Activated naive CD4-positive, alpha-beta T cell treated with Interleukin-2 at 50 U/mL for 16 hours (primary cell): ENCODE measurements around the gene HARS1.
"Not testable (repeated sequence)": the region's sequence is repeated elsewhere in the genome, so short reads cannot be mapped to it uniquely, and the experiment has no call there.

Experiments
- DNase-seq: peaks from one replicate; pipeline ENCODE4 v3.0.0-alpha.2; 2020

HARS1 gene, protein sequence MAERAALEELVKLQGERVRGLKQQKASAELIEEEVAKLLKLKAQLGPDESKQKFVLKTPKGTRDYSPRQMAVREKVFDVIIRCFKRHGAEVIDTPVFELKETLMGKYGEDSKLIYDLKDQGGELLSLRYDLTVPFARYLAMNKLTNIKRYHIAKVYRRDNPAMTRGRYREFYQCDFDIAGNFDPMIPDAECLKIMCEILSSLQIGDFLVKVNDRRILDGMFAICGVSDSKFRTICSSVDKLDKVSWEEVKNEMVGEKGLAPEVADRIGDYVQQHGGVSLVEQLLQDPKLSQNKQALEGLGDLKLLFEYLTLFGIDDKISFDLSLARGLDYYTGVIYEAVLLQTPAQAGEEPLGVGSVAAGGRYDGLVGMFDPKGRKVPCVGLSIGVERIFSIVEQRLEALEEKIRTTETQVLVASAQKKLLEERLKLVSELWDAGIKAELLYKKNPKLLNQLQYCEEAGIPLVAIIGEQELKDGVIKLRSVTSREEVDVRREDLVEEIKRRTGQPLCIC

DNA sequence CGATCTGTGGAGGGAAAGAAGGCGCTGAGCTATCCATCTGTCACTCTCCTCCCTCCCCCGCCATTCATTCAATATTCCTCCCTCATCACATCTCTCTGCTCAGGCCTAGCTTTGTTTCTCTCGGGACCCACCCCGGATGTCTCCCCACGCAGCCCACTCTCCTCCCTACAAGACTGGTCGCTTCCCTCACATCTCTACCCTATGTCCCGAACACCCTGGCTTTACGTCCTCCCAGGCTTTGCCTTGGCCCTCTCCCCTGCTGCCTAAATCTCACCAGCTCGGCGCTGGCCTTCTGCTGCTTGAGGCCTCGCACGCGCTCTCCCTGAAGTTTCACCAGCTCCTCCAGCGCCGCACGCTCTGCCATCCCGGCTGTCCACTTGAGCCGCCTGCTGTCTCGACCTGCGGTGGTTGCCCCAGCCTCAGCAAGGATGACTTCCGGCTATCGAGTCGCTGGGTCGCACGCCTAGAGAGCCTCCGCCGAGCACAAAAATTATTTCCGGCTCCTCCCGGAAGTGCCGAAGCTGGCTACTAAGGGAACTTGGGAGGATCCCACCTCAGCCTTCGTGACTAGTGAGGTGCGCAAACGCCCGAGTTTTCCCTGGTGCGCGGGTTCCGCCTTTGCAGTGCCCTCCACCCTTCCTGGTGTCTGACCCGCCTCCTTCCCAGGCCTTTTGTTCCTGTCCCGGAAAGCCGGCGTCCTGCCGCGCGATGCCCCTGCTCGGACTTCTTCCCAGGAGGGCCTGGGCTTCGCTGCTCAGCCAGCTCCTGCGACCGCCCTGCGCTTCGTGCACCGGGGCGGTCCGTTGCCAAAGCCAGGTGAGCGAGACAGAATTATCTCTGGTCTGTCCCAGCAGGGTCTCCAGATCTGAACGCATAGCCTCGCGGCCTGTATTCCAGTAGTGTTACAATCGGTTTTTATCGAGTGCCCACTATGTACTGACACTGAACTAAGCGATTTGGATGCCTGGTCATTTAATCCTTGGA lies at the start of gene HARS1, which contains the start of gene HARS2:
TSS of gene HARS1 (minus strand) at position 430 of the 984 bp plus-strand sequence. CDS start at position 364, 66 bp downstream.
TSS of gene HARS2 (plus strand) at position 515 of the 984 bp plus-strand sequence. CDS start at position 709, 194 bp downstream.
- DNase-seq = peak; percentile 88

DNA sequence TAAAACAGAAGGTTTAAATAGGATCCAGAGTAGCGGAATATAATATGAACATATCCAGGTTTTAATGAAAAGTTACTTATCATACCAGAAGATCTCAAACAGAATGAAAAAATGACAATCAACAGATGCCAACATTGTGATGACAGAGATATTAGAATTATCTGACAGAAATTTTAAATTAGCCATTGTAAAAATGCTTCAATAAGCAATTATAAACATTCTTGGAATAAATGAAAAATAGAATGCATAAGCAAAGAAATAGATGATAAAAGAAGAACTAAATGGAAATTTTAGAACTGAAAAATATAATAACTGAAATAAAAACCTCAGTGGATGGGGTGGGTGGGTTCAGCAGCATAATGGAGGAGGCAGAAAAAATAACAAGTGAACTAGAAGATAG lies 46.3 kb upstream of the HARS1 start:
- no peak for DNase-seq

DNA sequence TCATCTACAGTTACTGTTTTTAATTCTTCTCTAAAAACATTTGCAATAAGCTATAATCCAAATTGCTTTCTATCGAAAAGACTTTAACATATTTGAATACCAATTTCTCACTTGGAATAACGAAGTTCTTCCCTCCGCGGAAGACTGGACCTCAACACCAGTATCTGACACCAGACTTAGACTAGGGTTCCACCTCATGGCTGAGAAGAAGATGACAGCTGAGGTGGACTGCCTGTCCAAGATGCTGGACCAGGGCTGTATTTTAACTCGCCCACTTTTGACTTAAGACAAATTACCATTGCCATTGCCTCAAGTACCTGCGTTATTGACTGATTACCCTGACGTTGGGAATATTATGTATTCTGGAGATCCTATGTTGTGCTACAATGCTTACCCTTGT lies 43.2 kb upstream of the HARS1 start:
- no peak for DNase-seq

DNA sequence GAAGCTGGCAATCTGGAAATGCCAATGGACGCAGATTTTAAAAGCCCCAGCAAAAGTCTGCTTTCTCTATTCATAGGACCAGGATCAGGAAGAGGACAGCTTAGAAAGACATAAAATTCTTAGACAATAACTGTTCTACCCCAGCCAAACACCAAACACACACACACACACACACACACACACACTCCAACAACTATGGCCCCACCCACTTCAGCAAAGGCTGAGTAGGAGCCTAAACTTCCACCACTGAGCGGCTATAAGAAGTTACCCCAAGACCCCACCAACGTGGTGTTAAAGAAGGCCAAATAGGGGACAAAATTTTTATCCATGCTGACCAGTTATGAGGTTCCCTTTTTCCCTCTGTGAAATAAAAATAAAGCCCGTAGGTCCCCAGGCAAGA lies 41.9 kb upstream of the HARS1 start:
- no peak for DNase-seq

DNA sequence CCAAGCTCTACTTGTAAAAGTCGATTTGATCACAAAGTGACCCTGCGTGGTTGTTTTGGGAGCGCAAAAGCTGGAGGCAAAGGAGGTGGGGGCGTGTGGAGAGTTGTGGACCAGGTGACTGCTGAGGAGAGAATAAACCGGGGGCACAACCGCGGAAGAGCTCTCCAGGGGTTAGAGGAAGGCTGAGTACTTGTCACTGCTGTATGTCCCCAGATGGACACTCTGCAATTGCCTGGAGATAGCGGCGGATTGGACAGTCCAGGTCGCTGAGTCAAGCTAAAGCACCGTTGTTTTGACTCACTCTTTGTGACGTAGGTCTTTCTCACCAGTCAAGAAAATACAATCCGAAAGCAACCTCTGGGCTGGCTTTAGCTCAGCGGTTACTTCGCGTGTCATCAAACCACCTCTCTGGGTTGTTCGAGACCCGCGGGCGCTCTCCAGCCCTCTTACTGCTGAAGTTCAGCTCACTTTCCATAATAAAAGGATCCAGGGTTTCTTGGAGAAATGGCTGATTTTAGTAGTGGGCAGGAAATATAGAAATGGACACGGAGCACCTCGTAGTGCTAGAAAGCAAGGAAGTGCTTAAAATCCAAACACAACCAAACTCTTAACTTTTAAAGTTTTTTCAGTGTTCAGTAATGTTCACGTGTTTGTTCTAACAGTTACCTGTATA lies 34.8 kb upstream of the HARS1 start:
- peak; percentile 80 for DNase-seq

DNA sequence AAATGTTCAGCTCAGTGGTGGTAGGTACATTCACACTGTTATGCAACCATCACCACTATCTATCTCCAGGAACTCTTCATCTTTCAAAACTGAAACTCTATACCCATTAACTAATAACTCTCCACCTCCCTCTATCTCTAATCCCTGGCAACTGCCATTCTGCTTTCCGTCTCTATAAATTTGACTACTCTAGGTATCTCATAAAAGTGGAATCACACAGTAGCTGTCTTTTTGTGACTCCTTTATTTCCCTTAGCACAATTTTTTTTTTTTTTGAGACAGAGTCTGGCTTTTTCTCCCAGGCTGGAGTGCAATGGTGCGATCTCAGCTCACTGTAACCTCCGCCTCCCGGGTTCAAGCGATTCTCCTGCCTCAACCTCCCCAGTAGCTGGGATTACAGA lies 30.2 kb upstream of the HARS1 start:
- not testable (repeated sequence) for DNase-seq

DNA sequence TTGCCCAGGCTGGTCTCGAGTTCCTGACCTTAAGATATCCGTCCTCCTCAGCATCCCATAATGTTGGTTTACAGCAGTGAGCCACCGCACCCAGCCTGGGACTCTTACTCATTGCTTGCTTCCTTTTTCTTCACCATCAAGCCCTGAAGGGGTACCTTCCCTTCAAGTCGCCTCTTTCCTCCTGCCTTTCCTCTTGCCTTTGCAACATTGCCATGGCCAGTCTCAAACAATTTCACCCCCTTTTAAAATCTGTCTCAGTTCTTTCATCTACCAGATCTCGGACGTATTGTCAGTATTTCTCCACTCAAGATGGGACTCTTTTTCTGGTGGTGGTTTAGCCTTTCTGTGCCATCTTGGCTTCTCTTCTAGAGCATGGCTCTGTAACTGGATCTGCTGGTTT lies 29.6 kb upstream of the HARS1 start:
- not testable (repeated sequence) for DNase-seq

DNA sequence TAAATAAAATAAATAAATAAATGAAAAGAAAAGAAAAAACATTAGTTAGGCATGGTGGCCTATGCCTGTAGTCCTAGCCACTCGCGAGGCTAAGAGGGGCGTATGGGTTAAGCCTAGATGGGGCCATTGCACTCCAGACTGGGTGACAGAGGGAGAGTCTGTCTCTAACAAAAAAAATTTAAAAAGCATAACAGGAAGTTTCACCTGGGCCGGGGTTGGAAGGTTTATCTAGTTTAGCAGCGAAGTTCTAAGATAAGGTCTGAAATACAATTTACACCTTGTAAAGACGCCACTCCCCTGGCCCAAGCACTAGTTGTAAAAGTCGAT lies 27.1 kb upstream of the HARS1 start:
- no peak for DNase-seq

DNA sequence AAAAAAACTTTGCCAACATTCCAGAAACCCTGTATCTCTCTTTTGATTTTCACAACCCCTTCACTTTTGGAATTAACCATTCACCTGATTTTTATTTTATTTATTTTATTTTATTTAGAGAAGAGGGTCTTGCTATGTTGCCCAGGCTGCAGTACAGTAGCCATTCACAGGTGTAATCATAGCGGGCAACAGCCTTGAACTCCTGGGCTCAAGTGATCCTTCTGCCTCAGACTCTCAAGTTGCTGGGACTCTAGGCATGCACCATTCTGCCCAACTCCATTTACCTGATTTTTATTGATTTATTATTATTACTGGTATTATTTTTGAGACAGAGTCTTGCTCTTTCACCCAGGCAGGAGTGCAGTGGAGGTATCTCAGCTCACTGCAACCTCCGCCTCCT lies 25.1 kb upstream of the HARS1 start:
- DNase-seq = not testable (repeated sequence)

DNA sequence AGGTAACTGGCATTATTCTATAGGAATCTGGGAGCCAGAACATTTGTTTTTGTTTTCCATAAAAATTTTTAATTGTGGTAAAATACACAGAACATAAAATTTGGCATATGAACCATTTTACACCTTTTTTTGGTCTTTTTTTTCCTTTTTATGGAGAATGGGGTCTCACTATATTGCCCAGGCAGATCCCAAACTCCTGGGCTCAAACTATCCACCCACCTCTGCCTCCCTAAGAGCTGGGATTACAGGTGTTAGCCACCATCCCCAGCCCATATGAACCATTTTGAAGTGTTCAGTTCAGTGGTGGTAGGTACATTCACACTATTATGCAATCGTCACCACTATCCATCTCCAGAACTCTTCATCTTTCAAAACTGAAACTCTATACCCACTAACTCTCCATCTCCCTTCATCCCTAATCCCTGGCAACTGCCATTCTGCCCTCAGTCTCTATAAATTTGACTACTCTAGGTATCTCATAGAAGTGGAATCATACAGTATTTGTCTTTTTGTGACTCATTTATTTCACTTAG lies 22.5 kb upstream of the HARS1 start:
- no peak for DNase-seq

DNA sequence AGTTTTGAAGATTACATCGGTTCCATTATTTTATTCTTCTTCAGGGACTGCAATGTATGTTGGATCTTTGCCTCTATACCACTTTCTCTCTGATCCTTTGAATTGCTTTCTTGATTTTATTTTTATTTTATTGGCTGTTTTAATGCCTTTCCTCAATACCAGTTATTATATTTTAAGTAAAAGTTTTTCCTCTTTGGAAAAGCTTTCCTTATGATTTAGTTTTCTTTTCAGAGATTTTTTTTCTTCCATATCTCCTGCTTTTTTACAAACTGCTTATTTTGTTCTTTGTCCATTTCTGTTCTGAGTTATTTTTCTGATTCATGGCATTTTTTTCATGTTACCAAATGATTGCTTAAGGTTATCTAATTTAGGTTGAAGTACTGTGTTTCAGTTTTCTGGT lies 20.6 kb upstream of the HARS1 start:
- no peak for DNase-seq

DNA sequence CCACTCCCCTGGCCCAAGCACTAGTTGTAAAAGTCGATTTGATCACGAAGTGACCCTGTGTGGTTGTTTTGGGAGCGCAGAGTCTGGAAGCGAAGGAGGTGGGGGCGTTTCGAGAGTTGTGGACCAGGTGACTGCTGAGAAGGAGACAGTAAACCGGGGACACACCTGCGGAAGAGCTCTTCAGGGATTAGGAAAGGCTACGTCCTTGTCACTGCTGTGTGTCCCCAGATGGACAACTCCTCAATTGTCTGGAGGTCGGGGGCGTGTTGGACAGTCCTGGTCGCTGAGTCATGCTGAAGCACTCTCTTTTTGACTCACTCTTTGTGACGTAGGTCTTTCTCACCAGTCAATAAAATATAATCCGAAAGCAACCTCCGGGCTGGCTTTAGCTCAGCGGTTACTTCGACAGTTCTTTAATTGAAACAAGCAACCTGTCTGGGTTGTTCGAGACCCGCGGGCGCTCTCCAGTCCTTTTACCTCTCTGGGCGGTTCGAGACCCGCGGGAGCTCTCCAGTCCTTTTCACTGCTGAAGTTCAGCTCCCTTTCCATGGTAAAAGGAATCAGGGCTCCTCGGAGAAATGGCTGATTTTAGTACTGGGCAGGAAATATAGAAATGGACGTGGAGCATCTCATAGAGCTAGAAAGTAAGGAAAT lies 19.9 kb upstream of the HARS1 start:
- peak; percentile 80 for DNase-seq

DNA sequence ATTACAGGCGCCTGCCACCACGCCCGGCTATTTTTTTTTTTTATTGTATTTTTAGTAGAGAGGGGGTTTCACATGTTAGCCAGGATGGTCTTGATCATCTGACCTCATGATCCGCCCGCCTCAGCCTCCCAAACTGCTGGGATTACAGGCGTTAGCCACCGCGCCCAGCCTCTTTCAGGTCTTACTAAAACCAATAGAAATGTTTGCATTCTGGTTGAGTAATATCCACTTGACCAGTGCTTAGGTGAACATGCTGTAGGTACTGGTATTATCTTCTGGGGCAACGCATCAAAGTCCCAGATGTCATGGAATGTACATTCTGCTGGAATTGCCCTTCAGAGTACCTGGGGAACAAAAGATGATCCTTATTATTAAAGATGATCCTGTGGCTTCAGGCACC lies 17.6 kb upstream of the HARS1 start:
- DNase-seq = not testable (repeated sequence)

DNA sequence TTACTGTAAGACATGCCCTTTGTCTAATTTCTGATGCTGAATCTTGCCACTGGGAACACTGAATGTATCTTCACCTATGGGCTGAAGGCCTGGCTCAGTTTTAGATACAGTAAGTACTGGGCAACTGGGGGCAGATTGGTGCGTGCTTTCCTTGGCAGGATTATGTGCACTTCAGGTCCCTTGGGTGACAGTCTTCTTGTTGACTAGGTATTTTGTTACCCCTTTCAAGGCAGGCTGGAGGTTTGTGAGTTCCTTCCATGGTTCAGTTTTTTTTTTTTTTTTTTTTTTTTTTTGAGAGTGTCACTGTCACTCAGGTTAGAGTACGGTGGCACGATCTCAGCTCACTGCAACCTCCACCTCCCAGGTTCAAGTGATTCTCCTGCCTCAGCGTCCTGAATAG lies 16.6 kb upstream of the HARS1 start:
- no peak for DNase-seq

DNA sequence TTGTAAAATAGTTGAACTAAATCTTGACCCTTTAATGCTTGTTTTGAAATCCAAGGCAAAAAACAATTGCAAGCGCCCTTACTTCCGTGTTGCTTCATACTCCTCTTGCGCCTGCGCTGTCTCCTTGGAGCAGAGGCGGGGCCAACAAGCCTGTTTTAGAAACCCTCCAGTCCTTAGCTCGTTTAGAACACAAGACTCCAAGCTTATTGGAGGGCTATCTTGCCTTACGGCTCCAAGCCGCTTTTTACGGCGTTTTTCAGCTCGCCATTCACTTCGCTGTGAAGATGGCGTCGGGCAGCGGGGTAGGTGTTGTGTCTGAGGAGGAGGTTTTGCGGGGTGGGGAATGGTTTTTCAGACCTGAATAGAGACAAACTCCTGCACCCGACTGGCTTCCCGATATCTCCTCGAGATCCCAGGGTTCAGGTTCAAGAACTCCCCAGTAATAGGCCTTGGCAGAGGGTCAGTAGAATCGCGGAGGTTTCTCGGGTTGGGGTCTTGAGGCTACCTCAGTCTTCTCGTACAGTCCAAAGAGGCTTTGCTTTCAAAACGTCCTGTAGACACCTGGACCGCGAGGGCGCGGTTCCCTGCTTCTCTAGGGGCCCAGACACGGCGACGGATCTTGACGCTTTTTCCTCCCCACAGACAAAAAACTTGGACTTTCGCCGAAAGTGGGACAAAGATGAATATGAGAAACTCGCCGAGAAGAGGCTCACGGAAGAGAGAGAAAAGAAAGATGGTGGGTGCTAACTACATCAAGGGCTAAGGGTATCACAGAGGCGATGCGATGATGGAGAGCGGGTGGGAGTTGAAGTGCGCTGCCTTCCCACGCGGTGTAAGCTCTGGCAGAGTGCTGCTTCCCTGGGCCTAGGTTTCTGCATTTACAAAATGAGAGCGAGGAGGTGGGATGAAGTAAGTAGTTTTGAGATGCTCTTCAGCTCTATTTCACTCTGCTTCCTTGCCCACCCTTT lies 9.3 kb upstream of the HARS1 start, which contains the start of gene ZMAT2:
TSS of gene ZMAT2 (plus strand) at position 271 of the 968 bp plus-strand sequence. CDS start at position 285, 14 bp downstream.
- peak; percentile 95 for DNase-seq

DNA sequence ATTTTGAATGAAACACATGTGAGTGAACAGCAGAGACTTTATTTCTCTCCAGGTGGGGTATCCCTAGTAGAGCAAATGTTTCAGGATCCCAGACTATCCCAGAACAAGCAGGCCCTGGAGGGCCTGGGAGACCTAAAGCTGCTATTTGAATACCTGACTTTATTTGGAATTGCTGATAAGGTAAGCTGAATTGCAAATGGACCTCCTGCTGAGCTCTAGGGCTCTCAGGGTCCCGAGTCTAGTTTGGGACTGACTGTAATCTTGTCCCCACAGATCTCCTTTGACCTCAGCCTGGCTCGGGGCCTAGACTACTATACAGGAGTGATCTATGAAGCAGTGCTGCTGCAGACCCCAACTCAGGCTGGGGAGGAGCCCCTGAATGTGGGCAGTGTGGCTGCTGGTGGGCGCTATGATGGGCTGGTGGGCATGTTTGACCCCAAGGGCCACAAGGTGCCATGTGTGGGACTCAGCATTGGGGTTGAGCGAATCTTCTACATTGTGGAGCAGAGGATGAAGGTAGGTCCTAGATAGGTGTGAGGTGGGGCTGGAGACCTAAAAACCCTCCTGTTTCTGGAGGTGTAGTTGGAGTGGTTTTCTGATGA lies 5.8 kb upstream of the HARS1 start:
- no peak for DNase-seq

DNA sequence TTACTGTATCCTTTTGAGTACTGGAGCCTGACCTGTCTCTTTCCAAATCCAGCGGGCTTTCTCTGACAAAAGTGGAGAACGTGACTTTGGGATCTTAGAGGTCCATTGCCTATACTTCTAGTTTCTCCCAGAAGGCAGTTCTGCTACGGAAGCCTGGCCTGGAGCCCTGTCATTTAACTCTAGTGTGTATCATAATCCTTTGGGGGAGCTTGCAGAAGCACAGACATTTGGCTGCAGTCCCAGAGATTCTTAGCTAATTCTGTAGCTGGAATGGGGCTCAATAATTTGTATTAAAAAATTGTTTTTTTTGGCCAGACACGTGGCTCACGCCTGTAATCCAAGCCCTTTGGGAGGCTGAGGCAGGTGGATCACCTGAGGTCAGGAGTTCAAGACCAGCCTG lies 3.1 kb upstream of the HARS1 start:
- no peak for DNase-seq

DNA sequence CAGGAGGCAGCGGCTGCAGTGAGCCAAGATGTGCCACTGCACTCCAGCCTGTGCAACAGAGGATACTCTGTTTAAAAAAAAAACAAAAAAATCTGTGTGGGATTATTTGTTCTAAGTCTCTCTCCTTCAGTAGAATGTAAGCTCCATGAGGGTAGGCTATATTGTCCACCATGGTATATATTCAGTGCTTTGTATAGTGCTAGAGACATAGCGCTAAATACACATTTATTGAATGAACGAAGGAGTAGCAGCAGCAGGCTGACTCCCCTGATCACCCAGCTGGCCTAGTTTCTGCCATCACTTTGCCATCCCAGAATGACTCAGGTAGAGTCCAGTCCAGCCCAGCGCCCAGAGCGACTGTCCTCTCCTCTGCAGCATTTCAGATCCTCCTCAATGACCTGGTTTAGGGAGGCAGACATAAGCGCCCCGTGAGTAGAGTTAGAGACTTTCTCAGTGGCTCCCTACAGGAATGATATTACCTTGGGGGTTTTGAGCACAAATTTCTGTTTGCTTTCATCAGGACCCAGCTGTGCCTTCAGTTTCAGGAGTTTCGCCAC lies 716 bp downstream of the HARS1 start:
- no peak for DNase-seq

DNA sequence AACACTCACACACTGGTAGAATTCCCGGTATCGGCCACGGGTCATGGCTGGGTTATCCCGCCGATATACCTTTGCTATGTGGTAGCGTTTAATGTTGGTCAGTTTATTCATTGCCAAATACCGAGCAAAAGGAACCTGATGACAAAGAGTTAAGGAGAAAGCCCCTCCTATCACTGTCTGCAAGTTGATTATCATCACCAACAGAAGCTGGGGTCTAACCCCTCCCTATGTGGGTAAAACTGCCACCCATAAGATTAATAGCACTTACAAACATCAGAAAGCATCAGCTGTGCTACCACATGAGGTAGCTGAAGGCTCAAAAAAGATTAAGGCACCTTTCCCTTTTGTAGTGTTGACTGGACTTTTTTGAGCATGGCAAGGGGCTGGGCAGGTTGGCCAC lies 12.2 kb downstream of the HARS1 start:
- no peak for DNase-seq

DNA sequence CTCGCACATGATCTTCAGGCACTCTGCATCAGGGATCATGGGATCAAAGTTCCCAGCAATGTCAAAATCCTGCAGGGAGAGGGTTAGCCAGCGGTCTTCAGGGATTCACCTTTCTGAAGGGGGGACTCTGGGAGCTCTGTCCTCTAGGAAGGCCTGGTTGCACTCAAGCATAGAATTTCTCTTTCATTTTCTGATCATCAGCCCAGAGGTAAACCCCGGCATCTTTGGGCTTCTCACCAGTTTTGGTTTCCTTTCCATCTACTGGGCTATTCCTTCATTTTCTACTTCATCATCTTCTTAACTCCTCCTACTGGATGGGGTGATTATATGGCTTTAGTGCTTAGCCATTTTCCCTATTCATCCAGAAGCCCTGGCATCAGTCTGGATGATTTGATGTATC lies 13.2 kb downstream of the HARS1 start:
- DNase-seq = no peak
